Hepatocyte (in vitro differentiated cells): ENCODE results near the gene IPO7. TPM values are rescaled to one million over a fixed set of nuclear protein-coding genes. Genes with fewer than 3 reads are reported as not detected.

ENCODE experiments used
- DNase-seq: peaks from one replicate; pipeline ENCODE4 v3.0.0-alpha.2; 2016; ENCODE audit warnings: low spot score
- H2AFZ ChIP-seq: fragments of 200-600 bp; sonication (generic); 2 replicates; pipeline ENCODE4 v1.6.0; 2016; ENCODE audit warnings: antibody characterized with exemption, mild to moderate bottlenecking
- H3K27ac ChIP-seq: fragments of 200-600 bp; sonication (generic); 2 replicates; pipeline ENCODE4 v1.5.1; 2016; ENCODE audit warnings: mild to moderate bottlenecking
- H3K27me3 ChIP-seq: fragments of 200-600 bp; sonication (generic); 2 replicates; pipeline ENCODE4 v1.6.1; 2016
- H3K36me3 ChIP-seq: fragments of 200-600 bp; sonication (generic); replicated peaks from 2 replicates; pipeline ENCODE4 v1.5.1; 2016; ENCODE audit warnings: low read depth; ENCODE audit not compliant: insufficient read depth
- H3K4me1 ChIP-seq: fragments of 200-600 bp; sonication (generic); 2 replicates; pipeline ENCODE4 v1.5.1; 2016; ENCODE audit warnings: mild to moderate bottlenecking, moderate library complexity; ENCODE audit not compliant: insufficient read depth
- H3K4me2 ChIP-seq: fragments of 200-600 bp; sonication (generic); 2 replicates; pipeline ENCODE4 v1.6.0; 2016
- H3K4me3 ChIP-seq: fragments of 200-600 bp; sonication (generic); 2 replicates; pipeline ENCODE4 v1.5.1; 2016; ENCODE audit warnings: mild to moderate bottlenecking
- H3K79me2 ChIP-seq: fragments of 200-600 bp; sonication (generic); 2 replicates; pipeline ENCODE4 v1.6.0; 2017; ENCODE audit warnings: mild to moderate bottlenecking
- H3K9me2 ChIP-seq: fragments of 200-600 bp; sonication (generic); replicated peaks from 2 replicates; pipeline ENCODE4 v1.6.0; 2017; ENCODE audit warnings: mild to moderate bottlenecking; ENCODE audit not compliant: insufficient read depth
- H3K9me3 ChIP-seq: fragments of 200-600 bp; sonication (generic); 2 replicates; pipeline ENCODE4 v1.5.1; 2016; ENCODE audit warnings: low read depth, mild to moderate bottlenecking
- H4K20me1 ChIP-seq: fragments of 200-600 bp; sonication (generic); 2 replicates; pipeline ENCODE4 v1.6.0; 2016; ENCODE audit warnings: mild to moderate bottlenecking; ENCODE audit not compliant: insufficient read depth, poor library complexity, severe bottlenecking
- EZH2 ChIP-seq: fragments of 200-600 bp; sonication (generic); IDR thresholded peaks from 2 replicates; pipeline ENCODE4 v1.6.1; 2016; ENCODE audit warnings: antibody characterized with exemption, mild to moderate bottlenecking, borderline replicate concordance
- EZH2phosphoT487 ChIP-seq: fragments of 200-600 bp; sonication (generic); IDR thresholded peaks from one replicate; pipeline ENCODE4 v1.6.1; 2018; ENCODE audit warnings: antibody characterized with exemption, mild to moderate bottlenecking, low read depth, moderate library complexity; ENCODE audit not compliant: unreplicated experiment, severe bottlenecking
- WGBS: methylation state at CpG from one replicate; pipeline ENCODE4 v1.1.6; 2016; ENCODE audit warnings: low lambda C conversion rate; ENCODE audit errors: missing lambda C conversion rate; 5-methylcytosine and 5-hydroxymethylcytosine counted together
- polyA plus RNA-seq: library from polyadenylated mRNA; unstranded; fragments of >200 nt; fragmentation: Nextera tagmentation; extraction: Ambion mirVana; gene quantifications from 2 replicates; pipeline ENCODE4 v1.2.1, GENCODE V29; 2016
- small RNA-seq: library from RNA; depleted of rRNA; stranded (forward); fragments of <200 nt; gene quantifications from one replicate; pipeline ENCODE3, GENCODE V24; 2014
- total RNA-seq: library from RNA; depleted of rRNA; stranded (reverse); fragments of >200 nt; gene quantifications from 2 replicates; pipeline ENCODE4 v1.2.3, GENCODE V29; 2014
- TF ChIP-seq, protein P1 (sequence below): fragments of 200-600 bp; sonication (generic); IDR thresholded peaks from 2 replicates; pipeline ENCODE4 v1.5.1; 2016; ENCODE audit warnings: antibody characterized with exemption, mild to moderate bottlenecking; ENCODE audit not compliant: poor library complexity

The IPO7 gene
- total and polyA plus RNA-seq, 2 experiments from 2014 or later: 6.4 to 92.7 TPM

DNA sequence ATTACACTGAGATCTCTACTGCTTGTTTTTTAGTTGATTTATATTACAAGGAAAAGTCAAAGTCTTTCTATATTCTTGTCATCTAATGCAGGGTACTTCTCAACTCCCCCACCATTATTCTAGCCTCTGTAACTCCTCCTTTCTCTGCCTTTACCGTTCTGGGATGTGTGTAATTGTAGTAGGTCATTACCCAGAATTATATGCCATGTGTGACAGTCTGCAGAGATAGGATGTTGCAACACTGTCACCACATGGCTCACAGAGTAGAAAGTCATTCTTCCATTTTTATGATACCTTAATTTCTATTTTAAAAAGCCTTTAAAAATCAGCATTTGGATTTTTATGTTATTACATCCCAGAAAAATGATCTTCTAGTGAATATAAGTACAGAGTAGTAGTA is 109.0 kb downstream of the IPO7 start:
- H3K36me3 ChIP-seq: no peaks in the 10 kb centered on the region
- 44% methylated on average over 1 of the region's 1 CpG for WGBS

DNA sequence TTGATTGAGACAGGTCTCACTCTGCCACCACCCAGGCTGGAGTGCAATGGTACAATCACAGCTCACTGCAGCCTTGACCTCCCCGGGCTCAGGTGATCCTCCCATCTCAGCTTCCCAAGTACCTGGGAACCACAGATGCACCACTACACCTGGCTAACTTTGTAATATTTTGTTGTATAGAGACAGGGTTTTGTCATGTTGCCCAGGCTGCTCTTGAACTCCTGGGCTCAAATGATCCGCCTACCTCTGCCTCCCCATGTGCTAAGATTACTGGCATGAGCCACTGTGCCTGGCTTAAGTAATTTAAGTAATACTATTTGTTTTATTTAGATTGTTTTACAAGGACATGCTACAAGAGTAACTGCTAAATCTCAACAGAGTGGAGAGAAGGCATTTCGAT is 109.9 kb downstream of the IPO7 start:
- Histone ChIP-seq H3K4me1 (peaks cover 6% of the 10 kb centered on the region), H3K27me3 (no peaks in the 10 kb centered on the region), H4K20me1 (no peaks in the 10 kb centered on the region), H3K9me2 (no peaks in the 10 kb centered on the region), H3K9me3 (no peaks in the 10 kb centered on the region), H3K79me2 (no peaks in the 10 kb centered on the region), H3K4me2 (no peak overlapping the region), H3K4me3 (no peak overlapping the region), H3K36me3 (no peaks in the 10 kb centered on the region), H2AFZ (no peak overlapping the region), H3K27ac (no peak overlapping the region)
- no peak for DNase-seq
- TF ChIP-seq, protein P1, sequence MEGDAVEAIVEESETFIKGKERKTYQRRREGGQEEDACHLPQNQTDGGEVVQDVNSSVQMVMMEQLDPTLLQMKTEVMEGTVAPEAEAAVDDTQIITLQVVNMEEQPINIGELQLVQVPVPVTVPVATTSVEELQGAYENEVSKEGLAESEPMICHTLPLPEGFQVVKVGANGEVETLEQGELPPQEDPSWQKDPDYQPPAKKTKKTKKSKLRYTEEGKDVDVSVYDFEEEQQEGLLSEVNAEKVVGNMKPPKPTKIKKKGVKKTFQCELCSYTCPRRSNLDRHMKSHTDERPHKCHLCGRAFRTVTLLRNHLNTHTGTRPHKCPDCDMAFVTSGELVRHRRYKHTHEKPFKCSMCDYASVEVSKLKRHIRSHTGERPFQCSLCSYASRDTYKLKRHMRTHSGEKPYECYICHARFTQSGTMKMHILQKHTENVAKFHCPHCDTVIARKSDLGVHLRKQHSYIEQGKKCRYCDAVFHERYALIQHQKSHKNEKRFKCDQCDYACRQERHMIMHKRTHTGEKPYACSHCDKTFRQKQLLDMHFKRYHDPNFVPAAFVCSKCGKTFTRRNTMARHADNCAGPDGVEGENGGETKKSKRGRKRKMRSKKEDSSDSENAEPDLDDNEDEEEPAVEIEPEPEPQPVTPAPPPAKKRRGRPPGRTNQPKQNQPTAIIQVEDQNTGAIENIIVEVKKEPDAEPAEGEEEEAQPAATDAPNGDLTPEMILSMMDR: no peak
- no peak for TF ChIP-seq EZH2
- no peak for TF ChIP-seq EZH2phosphoT487
- WGBS: 100% methylated on average over 3 of the region's 3 CpGs

More for the DNA sequence above, 109.0 kb downstream of the IPO7 start:
- Histone ChIP-seq H3K27me3 (no peaks in the 10 kb centered on the region), H3K9me2 (no peaks in the 10 kb centered on the region), H2AFZ (no peak overlapping the region), H3K4me3 (no peak overlapping the region), H3K79me2 (no peaks in the 10 kb centered on the region), H3K4me1 (no peaks in the 10 kb centered on the region), H4K20me1 (no peaks in the 10 kb centered on the region), H3K9me3 (no peaks in the 10 kb centered on the region), H3K4me2 (no peak overlapping the region), H3K27ac (no peak overlapping the region)
- no peak for DNase-seq
- TF ChIP-seq EZH2 (no peak), EZH2phosphoT487 (no peak)
- TF ChIP-seq, protein P1: no peak

DNA sequence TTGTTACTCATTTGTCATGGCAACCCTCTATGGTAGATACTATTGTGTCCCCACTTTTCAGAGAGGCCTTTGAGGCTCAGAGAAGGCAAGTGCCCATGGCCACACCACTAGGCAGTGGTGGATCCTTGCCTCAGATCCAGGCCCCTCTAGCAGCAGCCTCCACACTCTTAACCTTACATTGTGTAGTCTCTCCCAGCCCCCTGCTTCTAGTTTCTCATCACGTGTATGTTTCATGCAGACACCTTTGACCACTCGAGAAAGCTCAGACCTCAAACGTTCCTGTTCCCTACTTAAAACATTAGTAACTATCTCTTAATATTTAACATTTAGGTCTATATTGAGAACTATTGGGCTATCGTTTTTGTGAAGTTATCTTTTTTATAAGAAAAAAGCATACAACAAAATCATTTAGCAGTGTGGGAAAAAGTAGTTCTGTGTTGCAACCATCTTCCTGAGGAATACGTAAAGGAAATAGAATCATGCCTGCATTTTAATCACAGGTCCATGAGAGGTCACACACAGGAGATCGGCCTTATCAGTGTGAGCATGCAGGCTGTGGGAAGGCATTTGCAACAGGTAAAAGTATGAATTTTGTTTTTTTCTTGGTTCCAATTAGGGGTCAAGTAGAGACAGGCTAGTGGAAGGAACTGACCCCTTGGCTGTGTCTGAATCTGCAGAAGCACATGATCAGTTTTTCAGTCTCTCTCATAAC is 111.5 kb downstream of the IPO7 start:
- Histone ChIP-seq H3K79me2 (no peaks in the 10 kb centered on the region), H3K9me3 (no peaks in the 10 kb centered on the region), H3K27ac (peak overlapping the region; percentile 44), H3K4me1 (peaks cover 7% of the 10 kb centered on the region), H3K9me2 (no peaks in the 10 kb centered on the region), H2AFZ (no peak overlapping the region), H3K4me3 (no peak overlapping the region), H3K27me3 (no peaks in the 10 kb centered on the region), H4K20me1 (no peaks in the 10 kb centered on the region), H3K36me3 (no peaks in the 10 kb centered on the region), H3K4me2 (no peak overlapping the region)
- 83% methylated on average over 6 of the region's 6 CpGs for WGBS
- DNase-seq: no peak
- no peak for TF ChIP-seq EZH2phosphoT487
- no peak for TF ChIP-seq EZH2
- TF ChIP-seq, protein P1: no peak

Small RNA genes lying within 50 kb of the gene (small RNA-seq; reads per million reads assigned to genes)
- gene SNORA23: 117 reads per million, percentile 98 among the genes with 10 or more reads in this experiment

Other genes with a start within 250 kb of the IPO7 start
- 45.3 and 56.4 TPM in 2 replicates for gene DENND5A, start 119.3 kb upstream of the IPO7 start, total RNA-seq
- 29.7 and 29.9 TPM in 2 replicates for gene DENND5A, start 119.3 kb upstream of the IPO7 start, polyA plus RNA-seq
- gene TMEM41B, start 70.1 kb upstream of the IPO7 start, total RNA-seq: 74.4 and 90.6 TPM in 2 replicates
- gene TMEM41B, start 70.1 kb upstream of the IPO7 start, polyA plus RNA-seq: 34.1 and 39.6 TPM in 2 replicates
- 36.1 and 47.1 TPM in 2 replicates for gene ZNF143, start 76.4 kb downstream of the IPO7 start, total RNA-seq
- gene ZNF143, start 76.4 kb downstream of the IPO7 start, polyA plus RNA-seq: 20.9 and 21.8 TPM in 2 replicates
- gene WEE1, start 189.0 kb downstream of the IPO7 start, total RNA-seq: 91.0 and 101 TPM in 2 replicates
- 71.3 and 79.2 TPM in 2 replicates for gene WEE1, start 189.0 kb downstream of the IPO7 start, polyA plus RNA-seq